Measurements from ENCODE around the gene SLC25A12. TPM values are rescaled to one million over a fixed set of nuclear protein-coding genes. Genes with fewer than 3 reads are reported as not detected.

Gene SLC25A12
- total and polyA plus RNA-seq, 12 donors: 9.2 to 26.0 (median 21.0) TPM

DNA sequence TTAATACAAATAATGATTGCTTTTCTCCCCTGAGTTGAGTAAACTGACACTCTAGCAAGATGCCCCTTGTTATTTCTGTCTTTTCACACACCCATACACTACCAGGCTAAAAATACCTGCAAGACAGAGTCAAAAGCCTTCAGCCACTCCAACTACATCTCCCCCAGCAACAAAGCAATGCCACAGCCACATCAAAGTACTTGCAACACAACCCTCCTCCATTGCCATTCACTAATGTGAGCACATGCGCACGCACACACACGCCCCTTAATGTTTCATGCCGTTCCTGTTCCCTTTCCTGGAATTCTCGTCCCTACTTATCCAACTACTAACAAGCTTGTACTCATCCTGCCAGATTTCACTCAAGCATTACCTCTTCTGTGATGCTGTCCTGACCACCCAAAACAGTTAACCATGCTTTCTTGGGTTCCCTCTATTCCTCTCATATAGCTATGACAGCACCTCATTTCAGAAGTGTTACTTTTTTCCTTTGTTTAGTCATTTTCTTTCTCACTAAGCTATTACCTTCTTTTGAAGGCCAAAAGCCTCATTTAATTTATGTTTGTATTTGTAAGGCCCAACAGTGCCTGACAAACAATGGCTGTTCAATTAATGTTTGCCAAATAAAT, 29.6 kb downstream of the SLC25A12 start:
- no peak overlapping the region for H3K27ac ChIP-seq
- TF ChIP-seq POLR2A (IDR thresholded peaks at IDR 0.05): no peak
- no peak for TF ChIP-seq CTCF (IDR thresholded peaks at IDR 0.05)
- WGBS, 4 donors: 93 to 97% (median 94%) methylated on average over 5 of the region's 5 CpGs
- no peak overlapping the region for H3K4me3 ChIP-seq
- no peaks in the 10 kb centered on the region for H3K27me3 ChIP-seq
- H3K36me3 ChIP-seq (replicated peaks in 1 of 2): peaks cover 0 to 5% of the 10 kb centered on the region in 2 donors
- intact Hi-C loops (cut with DNase I): no loop called here
- no peak for DNase-seq
- H3K9me3 ChIP-seq (replicated peaks in 1 of 3): no peaks in the 10 kb centered on the region
- H3K4me1 ChIP-seq (replicated peaks in 1 of 2): no peaks in the 10 kb centered on the region

GRCh38 chr2:171862501-171862900, 31.5 kb downstream of the SLC25A12 start:
- H3K27ac ChIP-seq: no peak overlapping the region
- no peaks in the 10 kb centered on the region for H3K9me3 ChIP-seq (replicated peaks in 1 of 3)
- 97 to 99% (median 98%) methylated on average over 3 of the region's 3 CpGs for WGBS, 4 donors
- H3K4me3 ChIP-seq: no peak overlapping the region
- TF ChIP-seq POLR2A (IDR thresholded peaks at IDR 0.05): no peak
- no peak for TF ChIP-seq CTCF (IDR thresholded peaks at IDR 0.05)
- no peak for DNase-seq
- peaks cover 8 to 10% of the 10 kb centered on the region in 2 donors for H3K4me1 ChIP-seq (replicated peaks in 1 of 2)
- no peaks in the 10 kb centered on the region for H3K27me3 ChIP-seq
- peaks cover 0 to under 1% of the 10 kb centered on the region in 2 donors for H3K36me3 ChIP-seq (replicated peaks in 1 of 2)
- intact Hi-C loops (cut with DNase I): no loop called here

GRCh38 chr2:171858397-171858958, 35.6 kb downstream of the SLC25A12 start:
- no peak overlapping the region for H3K4me3 ChIP-seq
- peaks cover 8 to 25% of the 10 kb centered on the region in 2 donors for H3K4me1 ChIP-seq (replicated peaks in 1 of 2)
- intact Hi-C loops (cut with DNase I): no loop called here
- H3K36me3 ChIP-seq (replicated peaks in 1 of 2): no peaks in the 10 kb centered on the region
- TF ChIP-seq POLR2A (IDR thresholded peaks at IDR 0.05) (no peak), CTCF (IDR thresholded peaks at IDR 0.05) (no peak)
- WGBS, 4 donors: 38 to 53% (median 42%) methylated on average over 2 of the region's 2 CpGs
- DNase-seq: no peak
- no peaks in the 10 kb centered on the region for H3K27me3 ChIP-seq
- H3K9me3 ChIP-seq (replicated peaks in 1 of 3): no peaks in the 10 kb centered on the region
- H3K27ac ChIP-seq: no peak overlapping the region

- peaks cover 8 to 32% of the 10 kb centered on the region in 2 donors for H3K4me1 ChIP-seq (replicated peaks in 1 of 2)
- intact Hi-C loops (cut with DNase I): no loop called here
- no peak for TF ChIP-seq POLR2A (IDR thresholded peaks at IDR 0.05)
- no peak for TF ChIP-seq CTCF (IDR thresholded peaks at IDR 0.05)
- WGBS, 4 donors: 21 to 58% (median 41%) methylated on average over 2 of the region's 2 CpGs
- no peak overlapping the region for H3K27ac ChIP-seq
- H3K4me3 ChIP-seq: no peak overlapping the region
- H3K36me3 ChIP-seq (replicated peaks in 1 of 2): no peaks in the 10 kb centered on the region
- no peaks in the 10 kb centered on the region for H3K27me3 ChIP-seq
- no peak for DNase-seq
- no peaks in the 10 kb centered on the region for H3K9me3 ChIP-seq (replicated peaks in 1 of 3)
Observed at GRCh38 chr2:171855401-171855800, 38.6 kb downstream of the SLC25A12 start.

All from adrenal gland (tissue), 12 donors.